IPS-18c (cell line): ENCODE measurements around the gene ZNF669.

Experiments
- H3K4me3 ChIP-seq: 2 replicates; pipeline ENCODE4 v1.7.0; 2013; ENCODE audit warnings: low read depth, mild to moderate bottlenecking, low read length, moderate library complexity; ENCODE audit not compliant: insufficient read depth
- H3K9me3 ChIP-seq: one replicate; pipeline ENCODE4 v1.6.1; 2013; ENCODE audit warnings: mild to moderate bottlenecking, low read length, moderate library complexity; ENCODE audit not compliant: control insufficient read depth, insufficient read depth

ZNF669 gene

DNA sequence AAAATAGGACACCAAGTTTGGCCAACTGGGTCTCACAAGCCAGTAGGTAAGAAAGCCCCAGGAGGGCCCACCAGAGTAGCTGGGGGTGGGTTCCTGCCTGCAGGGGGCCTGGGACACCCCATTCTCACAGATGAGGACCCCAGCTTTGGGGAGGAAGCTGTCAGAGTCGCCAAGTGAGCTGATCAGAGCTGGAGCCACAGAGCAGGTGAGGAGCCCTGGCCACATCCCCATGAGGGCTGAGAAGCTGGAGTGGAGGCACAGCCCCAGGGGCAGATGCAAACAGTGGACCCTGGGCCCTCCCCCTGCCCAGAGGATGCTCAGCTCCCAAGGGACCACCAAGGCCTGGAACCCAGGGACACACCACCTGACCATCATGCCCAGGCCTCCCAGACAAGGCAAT, 16.9 kb downstream of the ZNF669 start:
- Histone ChIP-seq H3K9me3 (peaks cover 4% of the 10 kb centered on the region), H3K4me3 (no peak overlapping the region)

DNA sequence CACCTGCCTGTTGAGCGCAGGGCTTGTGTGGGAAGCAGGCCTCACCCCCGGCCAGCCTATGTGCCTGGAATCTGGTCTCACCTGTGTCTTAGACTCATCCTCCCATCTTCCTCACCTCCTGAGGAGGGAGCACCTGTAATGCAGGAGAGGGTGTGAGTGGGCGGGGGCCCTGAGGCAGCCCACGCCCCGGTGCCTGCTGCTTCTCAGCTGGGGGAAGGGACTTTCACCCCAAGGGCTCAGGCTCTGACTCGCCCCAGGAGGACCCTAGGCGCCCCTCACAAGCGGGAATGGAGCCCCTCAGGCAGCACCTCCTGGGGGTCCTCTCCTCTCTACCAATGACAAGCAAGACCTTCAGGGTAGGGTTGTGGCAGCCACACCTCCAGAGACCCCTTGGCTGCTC, 18.8 kb downstream of the ZNF669 start:
- Histone ChIP-seq H3K9me3 (peaks cover 4% of the 10 kb centered on the region), H3K4me3 (no peak overlapping the region)

DNA sequence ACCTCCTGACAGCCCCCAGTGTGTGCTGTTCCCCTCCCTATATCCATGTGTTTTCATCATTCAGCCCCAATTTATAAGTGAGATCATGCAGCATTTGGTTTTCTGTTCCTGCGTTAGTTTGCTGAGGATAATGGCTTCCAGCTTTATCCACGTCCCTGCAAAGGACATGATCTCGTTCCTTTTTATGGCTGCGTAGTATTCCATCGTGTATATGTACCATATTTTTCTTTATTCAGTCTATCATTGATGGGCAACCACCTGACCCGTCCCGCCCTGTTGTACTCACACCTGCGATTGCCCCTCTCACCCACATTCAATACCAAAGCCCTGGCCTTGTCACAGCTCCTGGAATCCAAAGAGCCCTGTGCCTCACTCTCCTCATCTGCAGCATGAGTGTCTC, 19.4 kb downstream of the ZNF669 start:
- H3K9me3 ChIP-seq, result peaks cover 4% of the 10 kb centered on the region
- no peak overlapping the region for H3K4me3 ChIP-seq

DNA sequence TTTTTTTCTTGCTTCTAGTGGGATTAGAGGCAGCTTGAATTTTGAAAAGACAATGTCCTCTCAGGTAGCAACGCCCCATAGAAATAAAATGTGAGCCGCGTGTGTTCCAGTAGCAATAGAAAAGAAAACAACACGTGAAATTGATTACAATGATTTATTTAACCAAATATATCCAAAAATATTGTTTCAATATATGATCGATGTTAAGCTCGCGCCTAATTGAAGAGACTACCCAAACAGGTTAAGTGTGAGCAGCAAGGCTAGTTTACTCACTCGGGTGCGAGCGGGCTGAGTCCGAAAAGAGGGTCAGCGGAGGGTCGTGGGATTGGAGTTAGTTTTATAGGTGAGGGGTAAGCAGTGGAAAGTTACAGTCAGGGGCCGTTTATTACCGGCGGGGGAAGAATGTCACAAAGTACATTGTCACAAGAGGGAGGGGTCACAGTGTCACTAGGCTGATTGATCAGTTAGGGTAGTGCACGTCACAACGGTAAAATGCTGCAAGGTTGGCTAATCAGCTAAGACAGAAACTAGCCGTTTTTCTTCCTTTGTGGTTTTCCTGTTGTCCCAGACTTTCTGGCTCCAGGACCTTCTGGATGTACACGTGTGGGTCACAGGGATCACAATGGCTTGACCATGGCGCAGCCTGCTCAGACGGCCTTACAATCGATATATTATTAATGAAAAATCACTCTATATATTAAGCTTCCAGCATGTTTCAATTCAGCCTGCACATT, 24.8 kb downstream of the ZNF669 start:
- no peaks in the 10 kb centered on the region for H3K9me3 ChIP-seq
- H3K4me3 ChIP-seq, result peak overlapping the region; percentile 99; the same call in 1 of the 2 replicates

DNA sequence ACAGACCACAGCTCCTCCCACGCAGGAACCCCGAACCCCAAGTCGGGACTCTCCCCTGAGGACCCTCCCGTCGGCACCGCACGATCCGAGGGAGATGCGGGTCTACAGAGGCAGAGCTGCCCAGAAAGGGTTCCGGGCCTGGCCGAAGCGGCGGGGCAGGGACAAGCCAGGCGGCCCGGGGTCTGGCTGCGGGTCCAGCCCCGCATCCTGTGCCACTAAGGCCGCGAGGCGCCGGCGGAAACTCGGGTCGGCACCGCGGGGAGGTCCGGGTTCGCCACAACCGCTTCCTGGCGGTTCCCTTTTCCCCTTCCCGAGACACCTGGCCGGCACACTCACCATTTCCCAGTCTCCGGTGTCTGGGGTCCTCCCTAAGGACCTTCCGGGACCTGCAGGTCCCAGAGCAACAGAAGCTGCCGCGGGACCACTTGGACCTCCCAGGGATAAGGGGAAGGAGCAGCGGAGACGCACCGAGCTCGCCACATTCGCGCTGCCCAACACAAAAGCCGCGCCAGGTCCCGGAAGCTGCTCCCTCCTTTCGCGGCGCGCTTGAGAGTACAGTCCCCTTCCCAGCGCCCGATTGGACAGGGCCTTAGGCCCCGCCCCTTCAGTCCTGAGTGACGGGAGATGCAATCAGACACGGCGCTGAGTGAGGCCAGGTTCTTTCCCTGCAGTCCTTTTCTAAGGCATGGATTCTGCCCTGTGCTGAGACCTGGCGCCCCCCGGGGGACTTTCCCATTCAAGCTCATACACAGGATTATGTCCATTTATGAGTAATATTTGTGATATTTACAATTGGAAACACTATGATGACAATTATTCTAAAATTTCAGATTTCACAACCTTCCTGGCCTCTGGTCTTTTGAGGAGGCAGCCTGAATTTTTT, 25.7 kb downstream of the ZNF669 start, which contains the start of gene ZNF670:
TSS of gene ZNF670 (minus strand) at position 554 of the 883 bp plus-strand sequence. CDS start at position 339, 215 bp downstream.
- peak within 1 kb of the TSS; percentile 99 for H3K4me3 ChIP-seq
- H3K9me3 ChIP-seq, result no peaks in the 10 kb centered on the region

DNA sequence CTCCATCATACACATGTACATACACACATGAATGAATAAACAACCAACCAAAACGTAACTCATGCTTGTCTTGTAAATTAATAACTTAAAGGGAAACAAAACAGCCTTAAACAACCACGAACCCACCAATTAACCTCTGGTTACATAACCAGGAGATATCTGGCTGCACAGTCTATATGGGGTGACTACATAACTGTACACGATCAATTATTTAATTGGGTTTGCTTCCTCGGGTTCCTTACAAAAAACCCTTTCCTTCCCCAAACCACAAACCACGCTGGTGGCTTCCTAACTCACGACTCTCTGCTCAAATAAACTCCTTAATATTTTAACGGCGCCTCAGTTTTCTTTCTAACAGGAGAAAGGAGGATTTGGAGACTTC, 26.3 kb downstream of the ZNF669 start:
- peak overlapping the region; percentile 99 for H3K4me3 ChIP-seq
- H3K9me3 ChIP-seq, result no peaks in the 10 kb centered on the region

DNA sequence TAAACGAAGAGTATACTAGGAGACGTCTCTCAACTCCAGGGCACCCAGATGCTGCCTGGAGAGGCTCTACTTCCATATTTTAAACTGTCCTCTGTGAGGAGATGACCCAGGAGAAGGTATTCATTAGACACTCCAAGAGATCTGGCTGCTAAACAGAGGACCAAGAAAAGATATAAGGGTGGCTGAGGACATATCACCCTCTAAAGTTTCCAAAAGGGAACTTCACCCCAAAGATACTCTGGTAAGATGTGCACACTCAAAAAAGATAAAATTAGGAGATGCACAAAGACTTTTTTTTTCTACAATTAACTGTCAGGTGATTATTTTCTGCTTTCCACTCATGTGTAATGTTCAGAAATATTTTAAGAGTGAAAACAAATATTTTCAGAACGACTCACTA, 26.9 kb downstream of the ZNF669 start:
- Histone ChIP-seq H3K9me3 (no peaks in the 10 kb centered on the region), H3K4me3 (peak overlapping the region; percentile 99; the same call in 1 of the 2 replicates)

DNA sequence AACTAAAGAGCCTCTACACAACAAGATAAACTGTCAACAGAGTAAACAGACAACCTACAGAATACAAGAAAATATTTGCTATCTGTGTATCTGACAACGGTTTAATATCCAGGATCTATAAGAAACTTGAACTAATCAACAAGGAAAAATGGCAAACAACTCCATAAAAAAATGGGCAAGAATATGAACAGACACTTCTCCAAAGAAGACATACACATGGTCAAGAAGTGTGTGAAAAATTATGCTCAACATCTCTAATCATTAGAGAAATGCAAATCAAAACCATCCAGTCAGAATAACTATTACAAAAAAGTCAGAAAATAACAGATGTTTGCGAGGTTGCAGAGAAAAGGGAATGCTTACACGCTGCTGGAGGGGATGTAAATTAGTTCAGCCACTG, 33.5 kb downstream of the ZNF669 start:
- Histone ChIP-seq H3K4me3 (no peak overlapping the region), H3K9me3 (peaks cover 3% of the 10 kb centered on the region)

DNA sequence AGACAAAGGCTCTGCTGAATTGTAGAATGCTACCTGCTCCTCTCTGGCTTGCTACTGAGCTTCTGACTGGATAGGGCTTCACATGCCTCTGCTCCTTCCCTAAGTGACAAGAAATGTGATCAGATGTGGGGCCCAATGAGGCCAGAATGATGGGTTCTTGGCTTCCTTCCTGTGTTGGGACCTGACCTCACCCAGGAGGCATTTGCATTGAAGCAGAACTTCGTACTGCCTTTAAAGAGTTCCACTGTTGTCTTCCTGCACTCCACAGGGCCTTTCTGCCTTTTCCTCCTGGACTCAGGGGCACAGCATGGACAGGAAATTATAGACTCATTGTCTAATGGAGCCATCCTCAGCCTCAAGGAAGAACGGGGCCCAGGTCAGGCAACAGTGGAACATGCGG, 39.9 kb downstream of the ZNF669 start:
- Histone ChIP-seq H3K9me3 (peaks cover 9% of the 10 kb centered on the region), H3K4me3 (no peak overlapping the region)

DNA sequence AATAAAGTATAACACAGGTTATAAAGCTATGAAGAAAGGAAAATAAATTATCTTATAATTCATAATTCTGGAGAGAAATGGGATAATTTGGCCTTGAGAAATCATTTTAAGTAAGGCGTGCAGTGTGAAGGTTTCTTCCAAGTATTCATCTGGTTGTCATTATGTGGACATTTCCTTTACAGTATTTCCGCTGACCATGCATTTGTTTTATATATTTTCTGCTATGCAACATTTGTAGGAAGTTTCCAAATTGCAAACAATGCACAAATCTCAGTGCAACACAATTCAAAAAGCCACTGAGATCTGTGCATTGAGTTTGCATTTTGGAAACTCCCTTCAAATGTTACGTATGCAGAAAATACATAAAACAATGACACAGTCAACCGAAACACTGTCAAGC, 43.4 kb downstream of the ZNF669 start:
- Histone ChIP-seq H3K9me3 (peaks cover 5% of the 10 kb centered on the region), H3K4me3 (no peak overlapping the region)

DNA sequence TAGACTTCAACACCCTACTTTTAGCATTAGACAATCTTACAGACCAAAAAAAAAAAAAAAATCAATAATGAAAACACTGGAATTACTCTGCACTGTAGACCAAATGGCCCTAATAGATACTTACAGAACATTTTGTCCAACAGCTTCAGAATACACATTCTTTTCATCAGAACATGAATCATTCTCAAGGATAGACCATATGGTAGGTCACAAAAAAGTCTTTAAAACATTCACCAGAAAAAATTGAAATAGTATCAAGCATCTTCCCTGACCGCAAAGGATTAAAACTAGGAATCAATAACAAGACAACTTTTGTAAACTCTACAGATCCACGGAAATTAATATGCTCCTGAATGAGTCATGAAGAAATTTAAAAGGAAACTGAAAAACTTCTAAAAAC, 48.1 kb downstream of the ZNF669 start:
- no peak overlapping the region for H3K4me3 ChIP-seq
- peaks cover 29% of the 10 kb centered on the region for H3K9me3 ChIP-seq

DNA sequence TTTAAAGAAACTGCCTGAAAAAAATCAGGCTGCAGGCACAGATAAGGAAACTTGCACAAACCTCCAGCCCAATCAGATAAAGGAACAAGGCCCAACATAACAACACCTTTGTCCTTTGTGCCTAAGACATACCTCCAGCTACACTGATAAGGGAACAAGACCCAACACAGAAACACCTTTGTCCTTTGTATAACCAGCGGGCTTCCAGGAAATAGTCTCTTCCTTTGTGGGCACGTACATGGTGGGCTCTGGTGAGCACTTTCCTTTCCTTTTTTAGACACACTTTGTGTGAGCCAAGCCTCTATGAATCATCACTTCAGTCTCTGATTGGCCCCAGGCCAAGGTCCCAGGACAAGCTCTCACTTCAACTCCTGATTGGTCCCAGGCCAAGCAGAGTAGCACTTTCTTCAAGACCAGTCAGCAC, 49.2 kb downstream of the ZNF669 start:
- Histone ChIP-seq H3K4me3 (no peak overlapping the region), H3K9me3 (peaks cover 29% of the 10 kb centered on the region)
